Measurements from ENCODE around the gene DHRS1. TPM values are rescaled to one million over a fixed set of nuclear protein-coding genes. Genes with fewer than 3 reads are reported as not detected.

The DHRS1 gene
- total RNA-seq, 2 experiments from 2014 or later = 31.6 to 33.4 TPM

DNA sequence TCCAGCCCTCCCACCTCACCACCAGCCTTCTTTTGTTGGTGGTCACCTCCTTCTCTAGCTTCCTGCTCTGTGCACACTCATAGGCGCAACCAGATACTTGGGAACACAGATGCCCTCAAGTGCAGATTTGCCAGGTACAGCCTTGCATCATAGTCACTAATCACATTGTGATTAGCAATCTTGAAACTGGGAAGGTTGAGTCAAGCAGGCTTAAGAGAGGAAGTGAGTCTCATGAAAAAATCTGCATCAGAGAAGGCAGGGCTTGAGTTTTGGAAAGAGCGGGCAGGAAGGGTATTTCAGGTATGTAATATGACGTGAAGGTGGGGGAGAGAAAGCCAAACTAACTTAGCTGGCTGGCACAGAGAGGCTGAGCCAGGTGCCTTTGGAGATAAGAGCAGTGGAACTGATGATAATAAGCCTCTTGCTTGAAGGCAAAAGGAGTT is 25.5 kb downstream of the DHRS1 start:
- Mint-ChIP-seq H3K9me3 (no peaks in the 10 kb centered on the region), H3K36me3 (ENCODE audit: low read depth) (peaks cover 4% of the 10 kb centered on the region), H3K27me3 (peaks cover 3% of the 10 kb centered on the region), H3K4me1 (peaks cover 58% of the 10 kb centered on the region), H3K4me3 (peak overlapping the region; percentile 4), H3K27ac (peak overlapping the region; percentile 72)
- CTCF ChIA-PET = interaction anchor here (0.8 to 6.1 kb wide), 11 partner anchors 18 to 60 kb away, joined by 3 to 90 read pairs (median 5); partner anchors contain the start of genes ADCY4, CIDEB and TINF2
- POLR2A ChIA-PET = interaction anchor here (0.7 to 5.8 kb wide), 15 partner anchors 16 to 387 kb away, joined by 3 to 32 read pairs (median 4); partner anchors contain the start of genes CHMP4A, CIDEB, DHRS1 and LTB4R
- DNase-seq = peak; percentile 56

DNA sequence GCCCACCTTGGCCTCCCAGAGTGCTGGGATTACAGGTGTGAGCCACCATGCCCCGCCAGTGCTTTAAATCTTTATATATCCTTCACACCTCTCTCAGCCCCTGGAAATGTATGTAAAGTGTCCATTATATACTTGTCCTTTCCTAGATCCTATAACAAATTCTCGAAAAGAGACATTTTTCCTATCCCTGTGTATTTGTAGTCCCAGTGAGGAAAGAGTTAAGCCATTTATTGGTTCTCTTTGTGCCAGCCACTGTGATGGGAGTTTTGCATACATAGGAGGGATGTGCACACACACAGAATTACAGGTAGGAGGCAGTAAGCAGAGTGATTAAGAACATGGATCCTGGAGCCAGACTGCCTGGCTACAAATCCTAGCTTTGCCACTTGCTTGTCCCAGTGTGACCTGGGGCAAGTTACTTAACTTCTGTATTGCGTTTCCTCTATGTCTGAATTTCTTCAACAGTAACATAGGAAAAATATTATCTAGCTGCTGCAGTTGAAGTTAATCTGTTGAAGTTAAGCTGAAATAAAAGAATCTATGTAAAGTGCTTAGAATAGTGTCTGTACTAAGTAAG is 26.1 kb downstream of the DHRS1 start:
- H3K36me3 Mint-ChIP-seq (ENCODE audit: low read depth) = peaks cover 4% of the 10 kb centered on the region
- peak overlapping the region; percentile 72 for H3K27ac Mint-ChIP-seq
- no peak for DNase-seq
- CTCF ChIA-PET = interaction anchor here (0.9 to 6.1 kb wide), 10 partner anchors 19 to 60 kb away, joined by 3 to 90 read pairs (median 6); partner anchors contain the start of genes ADCY4, CIDEB and TINF2
- no peaks in the 10 kb centered on the region for H3K9me3 Mint-ChIP-seq
- H3K4me1 Mint-ChIP-seq = peaks cover 52% of the 10 kb centered on the region
- H3K4me3 Mint-ChIP-seq = no peak overlapping the region
- POLR2A ChIA-PET = interaction anchor here (0.7 to 5.8 kb wide), 14 partner anchors 16 to 386 kb away, joined by 3 to 32 read pairs (median 4); partner anchors contain the start of genes CHMP4A, CIDEB, DHRS1 and LTB4R
- peaks cover 3% of the 10 kb centered on the region for H3K27me3 Mint-ChIP-seq

DNA sequence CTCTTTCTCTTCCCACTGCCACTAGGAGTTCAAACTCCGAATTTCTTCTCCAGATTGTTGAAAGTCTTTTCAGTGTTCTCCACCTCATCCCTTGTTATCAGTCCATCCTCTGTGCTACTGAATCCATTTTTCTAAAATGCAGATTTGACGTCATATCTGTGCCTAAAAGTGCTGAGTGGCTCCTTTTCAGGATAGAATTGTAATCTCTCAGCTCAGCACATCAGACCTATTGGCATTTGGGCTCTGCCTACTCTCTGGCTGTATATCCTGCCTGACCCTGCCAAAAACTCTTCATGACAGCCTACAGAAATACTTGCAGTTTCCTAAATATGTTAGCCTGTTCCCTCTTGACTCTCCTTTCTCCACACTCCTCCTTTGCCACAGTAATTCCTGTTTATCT is 27.1 kb downstream of the DHRS1 start:
- Mint-ChIP-seq H3K27me3 (peaks cover 3% of the 10 kb centered on the region), H3K4me1 (peaks cover 47% of the 10 kb centered on the region), H3K9me3 (no peaks in the 10 kb centered on the region), H3K27ac (peak overlapping the region; percentile 78), H3K4me3 (peak overlapping the region; percentile 86), H3K36me3 (ENCODE audit: low read depth) (peaks cover 4% of the 10 kb centered on the region)
- CTCF ChIA-PET = interaction anchor here (0.6 to 6.1 kb wide), 10 partner anchors 10 to 215 kb away, joined by 3 to 90 read pairs (median 6); partner anchors contain the start of genes DHRS1, NOP9, TGM1 and TINF2
- DNase-seq = no peak
- POLR2A ChIA-PET = interaction anchor here (0.6 to 5.8 kb wide), 16 partner anchors 8 to 399 kb away, joined by 3 to 80 read pairs (median 10); partner anchors contain the start of genes CBLN3, CHMP4A, CIDEB and DCAF11

DNA sequence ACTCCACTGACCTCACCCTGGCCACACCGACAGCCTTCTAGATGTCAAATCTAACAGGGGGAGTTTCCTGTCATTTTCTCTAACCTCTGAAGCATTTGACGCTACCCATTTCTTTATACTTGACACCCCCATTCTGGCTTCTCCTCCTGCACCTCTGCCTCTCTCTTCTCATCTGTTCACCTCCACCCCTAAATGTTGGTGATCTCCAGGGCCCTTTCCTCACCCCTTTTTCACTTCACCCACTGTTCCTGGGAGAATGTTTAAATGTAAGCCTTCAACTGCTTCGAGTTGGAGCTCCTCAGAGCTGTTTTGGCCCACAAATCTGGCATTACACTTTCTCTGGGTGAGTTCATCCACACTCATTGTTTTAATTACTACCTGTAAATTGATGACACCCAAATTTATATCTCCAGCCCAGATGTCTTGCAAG is 27.7 kb downstream of the DHRS1 start:
- Mint-ChIP-seq H3K27ac (peak overlapping the region; percentile 78), H3K36me3 (ENCODE audit: low read depth) (peaks cover 10% of the 10 kb centered on the region), H3K4me3 (peak overlapping the region; percentile 86), H3K27me3 (no peaks in the 10 kb centered on the region), H3K9me3 (no peaks in the 10 kb centered on the region), H3K4me1 (peaks cover 43% of the 10 kb centered on the region)
- ChIA-PET POLR2A (interaction anchor here (0.6 to 5.8 kb wide), 31 partner anchors 8 to 400 kb away, joined by 3 to 80 read pairs (median 6); partner anchors contain the start of genes CBLN3, CHMP4A, CIDEB and DCAF11), CTCF (interaction anchor here (0.6 to 6.1 kb wide), 21 partner anchors 9 to 215 kb away, joined by 3 to 90 read pairs (median 6); partner anchors contain the start of genes CIDEB, DHRS1, LTB4R2 and MDP1)
- DNase-seq = no peak

DNA sequence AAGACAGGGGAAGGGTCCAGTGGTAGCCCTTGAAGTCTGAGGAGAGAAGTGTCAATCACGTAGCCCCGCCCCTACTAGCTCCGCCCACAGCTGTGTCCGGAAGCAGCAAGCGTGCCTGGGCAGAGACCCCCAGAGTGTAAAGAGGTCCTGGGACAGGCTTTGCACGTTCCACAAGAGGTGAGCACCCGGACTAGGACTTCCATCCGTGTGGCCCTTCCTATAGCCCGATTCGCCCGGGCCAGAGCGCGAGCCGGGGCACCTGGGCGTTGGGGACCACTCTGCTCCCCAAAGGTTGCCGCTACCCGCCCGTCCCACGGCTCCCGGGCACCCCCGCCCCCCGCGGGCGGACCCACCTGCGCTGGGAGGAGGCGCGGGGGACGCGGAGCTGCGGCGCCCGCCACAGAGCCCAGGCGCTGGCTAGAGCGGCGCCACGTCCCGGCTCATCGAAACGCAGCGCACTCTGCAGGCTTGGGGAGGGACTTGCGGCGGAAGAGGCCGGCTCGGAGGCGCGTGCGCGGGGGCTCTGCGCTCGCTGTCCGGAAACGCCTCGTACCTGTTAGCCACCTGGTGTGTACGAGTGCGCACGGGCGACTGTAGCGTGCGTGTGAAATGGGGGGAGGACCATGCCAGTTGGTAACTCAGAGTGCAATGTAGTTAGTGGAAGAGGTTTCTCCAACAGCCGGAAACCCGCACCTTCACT is 28.3 kb downstream of the DHRS1 start, which contains the start of gene RABGGTA:
Gene RABGGTA (minus strand): TSS at position 464 of the 700 bp plus-strand sequence. CDS start 482 bp downstream, outside the sequence.
- Mint-ChIP-seq H3K27me3 (no peaks in the 10 kb centered on the region), H3K27ac (peak within 1 kb of the TSS; percentile 92), H3K9me3 (no peaks in the 10 kb centered on the region), H3K4me1 (peaks cover 43% of the 10 kb centered on the region), H3K4me3 (peak within 1 kb of the TSS; percentile 86), H3K36me3 (ENCODE audit: low read depth) (peaks cover 16% of the 10 kb centered on the region)
- POLR2A ChIA-PET = interaction anchor here (0.6 to 5.8 kb wide), 34 partner anchors 8 to 400 kb away, joined by 3 to 80 read pairs (median 6); partner anchors contain the start of genes CBLN3, CHMP4A, CIDEB and DCAF11
- CTCF ChIA-PET = interaction anchor here (0.6 to 6.1 kb wide), 28 partner anchors 9 to 214 kb away, joined by 3 to 90 read pairs (median 6); partner anchors contain the start of genes CIDEB, DHRS1, IRF9 and LTB4R
- DNase-seq = peak; percentile 90

DNA sequence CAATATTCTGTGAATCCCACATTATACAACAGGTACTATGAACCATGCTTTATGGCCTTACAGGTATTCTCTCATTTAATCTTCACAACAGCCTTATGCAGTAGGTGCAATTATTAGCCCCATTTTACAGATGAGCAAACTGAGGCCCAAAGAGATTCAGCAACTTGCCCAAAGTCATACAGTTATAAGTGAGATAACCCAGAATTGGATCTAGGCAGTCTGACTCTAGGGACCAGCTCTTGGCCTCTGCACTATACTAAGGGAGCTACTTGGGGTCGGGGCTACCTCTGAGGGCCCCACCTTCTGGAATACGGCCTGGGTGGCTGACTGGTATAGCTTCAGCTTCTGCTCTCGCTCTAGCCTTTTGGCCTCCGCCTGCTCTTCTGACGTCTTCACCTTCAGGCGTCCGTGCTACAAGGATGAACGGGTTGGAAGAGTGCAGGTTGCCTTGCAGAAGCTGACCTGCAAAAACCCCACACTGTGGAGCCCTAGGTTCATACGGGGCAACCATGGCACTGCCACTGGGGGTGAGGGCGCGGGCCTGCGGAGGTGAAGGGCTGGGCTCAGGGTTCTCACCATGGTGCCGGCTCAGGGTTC is 28.9 kb downstream of the DHRS1 start:
- ChIA-PET POLR2A (interaction anchor here (1.0 to 5.8 kb wide), 27 partner anchors 9 to 401 kb away, joined by 3 to 80 read pairs (median 8); partner anchors contain the start of genes CBLN3, CHMP4A, CIDEB and DCAF11), CTCF (interaction anchor here (0.6 to 6.1 kb wide), 26 partner anchors 9 to 166 kb away, joined by 3 to 90 read pairs (median 6); partner anchors contain the start of genes CIDEB, DHRS1, IRF9 and LTB4R)
- no peaks in the 10 kb centered on the region for H3K27me3 Mint-ChIP-seq
- no peaks in the 10 kb centered on the region for H3K9me3 Mint-ChIP-seq
- H3K27ac Mint-ChIP-seq = peak overlapping the region; percentile 92
- peak overlapping the region; percentile 86 for H3K4me3 Mint-ChIP-seq
- H3K4me1 Mint-ChIP-seq = peaks cover 43% of the 10 kb centered on the region
- no peak for DNase-seq
- H3K36me3 Mint-ChIP-seq (ENCODE audit: low read depth) = peaks cover 18% of the 10 kb centered on the region

DNA sequence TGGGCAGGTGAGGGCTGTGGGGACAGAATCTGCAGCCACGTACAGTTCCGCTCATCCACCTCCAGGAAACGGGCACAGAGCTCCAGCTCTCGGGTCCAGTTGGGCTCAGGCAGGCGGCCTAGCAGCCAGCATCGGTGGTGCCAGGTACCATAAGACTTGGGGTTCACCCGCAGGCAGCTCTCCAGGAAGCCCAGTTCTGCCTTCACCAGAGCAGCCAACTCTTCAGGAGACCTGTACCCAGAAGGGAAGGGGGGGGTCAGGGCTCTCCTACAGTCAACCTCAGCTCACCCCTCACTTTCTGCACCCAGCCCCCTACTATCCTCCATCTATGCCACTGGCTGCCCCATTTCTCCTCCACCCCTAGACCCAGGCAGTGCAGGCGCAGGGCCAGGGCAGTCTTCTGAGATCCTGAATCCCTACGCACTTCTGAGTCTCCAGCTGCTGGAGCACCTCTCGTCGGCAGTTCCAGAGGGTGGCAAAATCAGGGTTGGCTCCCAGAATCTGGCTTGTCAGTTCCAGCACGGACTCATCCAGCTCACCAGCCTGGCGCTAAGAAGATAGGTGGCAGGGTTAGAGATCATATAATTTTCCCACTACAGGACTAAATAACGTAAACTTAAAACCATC is 29.6 kb downstream of the DHRS1 start:
- H3K4me1 Mint-ChIP-seq = peaks cover 41% of the 10 kb centered on the region

DNA sequence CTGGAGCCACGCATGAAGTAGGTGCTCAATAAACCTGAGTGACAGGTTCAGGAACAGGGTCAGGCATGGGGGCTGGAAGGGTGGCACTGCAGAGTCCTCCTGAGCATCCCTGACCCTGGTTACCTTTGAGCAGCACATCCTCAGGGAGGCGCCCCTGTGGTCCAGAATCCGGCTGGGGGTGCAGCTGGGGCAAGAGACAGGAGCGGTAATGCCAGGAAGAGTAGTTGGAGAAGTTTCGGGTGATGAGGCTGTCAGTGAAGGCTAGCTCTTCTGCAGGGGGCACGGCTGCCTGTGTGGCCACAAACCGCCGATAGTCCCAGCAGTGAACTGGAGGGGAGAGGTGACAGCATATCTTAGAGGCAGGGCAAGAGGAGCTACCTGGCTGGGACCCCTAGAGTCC is 30.2 kb downstream of the DHRS1 start:
- H3K27ac Mint-ChIP-seq = no peak overlapping the region

More for the DNA sequence above, 29.6 kb downstream of the DHRS1 start:
- Mint-ChIP-seq H3K27ac (peak overlapping the region; percentile 92), H3K36me3 (ENCODE audit: low read depth) (peaks cover 18% of the 10 kb centered on the region), H3K9me3 (no peaks in the 10 kb centered on the region), H3K27me3 (no peaks in the 10 kb centered on the region), H3K4me3 (peak overlapping the region; percentile 86)
- DNase-seq = no peak
- POLR2A ChIA-PET = interaction anchor here (0.9 to 5.8 kb wide), 22 partner anchors 10 to 171 kb away, joined by 3 to 80 read pairs (median 9); partner anchors contain the start of genes CBLN3, CHMP4A, CIDEB and DCAF11
- CTCF ChIA-PET = interaction anchor here (1.0 to 6.1 kb wide), 19 partner anchors 8 to 172 kb away, joined by 3 to 90 read pairs (median 7); partner anchors contain the start of genes CIDEB, DHRS1, IRF9 and LTB4R

DNA sequence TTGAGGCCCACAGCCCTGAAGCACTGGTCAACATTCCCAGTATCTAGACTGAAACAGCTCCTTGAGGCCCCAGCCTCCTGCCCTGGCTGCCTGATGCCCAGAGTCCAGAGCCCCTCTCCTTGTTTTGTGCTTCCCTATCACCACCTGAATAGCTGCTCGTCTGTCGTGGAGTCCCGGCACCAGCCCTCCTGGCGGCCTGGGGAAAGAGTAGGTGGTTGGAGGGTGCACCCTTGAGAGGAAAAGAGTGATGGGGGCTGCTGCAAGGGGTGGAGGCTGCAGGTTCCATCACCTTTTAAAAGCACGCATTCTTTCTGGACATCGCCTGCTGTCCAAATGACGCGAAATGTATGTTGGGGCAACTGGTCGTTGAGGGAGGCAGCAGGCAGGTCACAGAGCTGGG is 31.4 kb downstream of the DHRS1 start:
- DNase-seq = no peak
- Mint-ChIP-seq H3K4me1 (peaks cover 28% of the 10 kb centered on the region), H3K9me3 (no peaks in the 10 kb centered on the region), H3K27ac (no peak overlapping the region), H3K27me3 (no peaks in the 10 kb centered on the region), H3K36me3 (ENCODE audit: low read depth) (peaks cover 18% of the 10 kb centered on the region), H3K4me3 (no peak overlapping the region)
- CTCF ChIA-PET = interaction anchor here (6.1 kb wide), 1 partner anchor 20 kb away, joined by 90 read pairs; no protein-coding TSS in a partner anchor
- POLR2A ChIA-PET = interaction anchor here (4.8 kb wide), 1 partner anchor 21 kb away, joined by 48 read pairs; no protein-coding TSS in a partner anchor

More for the DNA sequence above, 30.2 kb downstream of the DHRS1 start:
- Mint-ChIP-seq H3K36me3 (ENCODE audit: low read depth) (peaks cover 18% of the 10 kb centered on the region), H3K4me1 (peaks cover 40% of the 10 kb centered on the region), H3K27me3 (no peaks in the 10 kb centered on the region), H3K9me3 (no peaks in the 10 kb centered on the region), H3K4me3 (peak overlapping the region; percentile 1)
- no peak for DNase-seq
- POLR2A ChIA-PET = interaction anchor here (0.9 to 5.8 kb wide), 7 partner anchors 19 to 168 kb away, joined by 3 to 80 read pairs (median 25); partner anchors contain the start of genes DHRS1, NOP9 and TINF2
- CTCF ChIA-PET = interaction anchor here (1.0 to 6.1 kb wide), 4 partner anchors 12 to 173 kb away, joined by 3 to 90 read pairs (median 22); partner anchors contain the start of genes DHRS1, NOP9 and SDR39U1

DNA sequence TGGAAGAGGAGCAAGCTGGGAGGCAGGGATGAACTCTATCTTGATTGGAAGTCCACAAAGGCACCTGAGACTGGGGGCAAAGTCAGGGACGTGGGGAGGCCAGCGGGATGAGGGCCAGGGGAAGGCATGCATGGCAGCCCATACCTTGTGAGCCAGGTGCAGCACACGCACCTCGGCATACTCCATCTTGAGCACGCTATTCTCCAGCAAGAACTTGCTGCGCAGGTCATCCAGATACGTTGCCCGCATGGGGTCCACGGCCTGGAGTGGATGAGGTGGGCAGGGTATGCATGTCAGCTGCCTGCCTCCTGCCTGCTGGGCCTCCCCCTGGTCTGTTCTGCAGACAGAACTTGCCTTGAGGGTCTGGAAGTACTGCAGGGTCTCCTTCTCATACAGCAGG is 32.1 kb downstream of the DHRS1 start:
- H3K9me3 Mint-ChIP-seq = no peaks in the 10 kb centered on the region
- H3K4me1 Mint-ChIP-seq = peaks cover 23% of the 10 kb centered on the region
- H3K27me3 Mint-ChIP-seq = no peaks in the 10 kb centered on the region
- no peak overlapping the region for H3K27ac Mint-ChIP-seq
- peaks cover 18% of the 10 kb centered on the region for H3K36me3 Mint-ChIP-seq (ENCODE audit: low read depth)
- H3K4me3 Mint-ChIP-seq = no peak overlapping the region
- POLR2A ChIA-PET = interaction anchor here (1.1 to 4.8 kb wide), 2 partner anchors 20 to 153 kb away, joined by 3 to 48 read pairs; partner anchors contain the start of genes DCAF11 and NRL
- DNase-seq = no peak
- CTCF ChIA-PET = no interaction called here

All from activated CD4-positive, alpha-beta memory T cell treated with anti-CD3 and anti-CD28 coated beads, Interleukin-2, amount 10 ng/mL, durations not matched to agents 7 days and 5 days (primary cell).